Thoracic aorta (tissue), 2 donors: ENCODE data around the gene CHST12. TPM values are rescaled to one million over a fixed set of nuclear protein-coding genes. Genes with fewer than 3 reads are reported as not detected.
A peak's percentile ranks its signal among the peaks of the same experiment; 100 is the strongest.
"Not testable (repeated sequence)": the region's sequence is repeated elsewhere in the genome, so short reads cannot be mapped to it uniquely, and the experiment has no call there.

Experiments
- ATAC-seq: fragments of 150-250 bp; one replicate; pipeline ENCODE4 v1.8.0; 2017; ENCODE audit warnings: low read depth; ENCODE audit not compliant: insufficient number of reproducible peaks, low FRiP score
- DNase-seq: peaks from one replicate; pipeline ENCODE4 v3.0.0-alpha.2; 2020; ENCODE audit warnings: low spot score
- H3K27ac ChIP-seq, 2 donors: fragments of 200-600 bp; sonication (generic); 1 replicate in 1 of 2; 2 replicates in 1 of 2; pipeline ENCODE4 v1.5.1; 2016; ENCODE audit warnings: mild to moderate bottlenecking in 2 of 2, moderate library complexity in 2 of 2
- H3K27me3 ChIP-seq: fragments of 200-600 bp; sonication (generic); replicated peaks from 2 replicates; pipeline ENCODE4 v1.6.0; 2016; ENCODE audit warnings: mild to moderate bottlenecking; ENCODE audit not compliant: insufficient read depth
- H3K36me3 ChIP-seq: fragments of 200-600 bp; sonication (generic); one replicate; pipeline ENCODE4 v1.5.1; 2016
- H3K4me1 ChIP-seq, 2 donors: fragments of 200-600 bp; sonication (generic); 1 replicate in 1 of 2; 2 replicates in 1 of 2; pipeline versions ENCODE4 v1.5.1 to v1.6.0; 2016; ENCODE audit warnings: low read depth in 2 of 2, mild to moderate bottlenecking in 1 of 2; ENCODE audit not compliant: control insufficient read depth in 1 of 2
- H3K4me3 ChIP-seq: fragments of 200-600 bp; sonication (generic); 2 replicates; pipeline ENCODE4 v1.5.1; 2016; ENCODE audit warnings: mild to moderate bottlenecking
- H3K9me3 ChIP-seq: fragments of 200-600 bp; sonication (generic); 2 replicates; pipeline ENCODE4 v1.5.1; 2016
- total RNA-seq, 2 donors: library from RNA; depleted of rRNA; stranded (reverse); fragments of >200 nt; gene quantifications; one replicate each; pipeline versions ENCODE4 v1.1.0 to v1.2.3, GENCODE V29; 2016
- TF ChIP-seq, protein P1 (sequence below): fragments of 200-600 bp; sonication (generic); IDR thresholded peaks from one replicate; pipeline ENCODE4 v1.5.1; 2019; ENCODE audit warnings: antibody characterized with exemption

The CHST12 gene
- total RNA-seq, 2 donors from 2014 or later, result 18.7 to 19.1 TPM

GRCh38 chr7:2412587-2413201 lies 9.3 kb downstream of the CHST12 start:
- no peak for ATAC-seq
- H3K27ac ChIP-seq, result peak overlapping the region; percentile 6 to 9
- H3K4me3 ChIP-seq, result no peak overlapping the region
- H3K36me3 ChIP-seq, result no peaks in the 10 kb centered on the region
- H3K9me3 ChIP-seq, result no peaks in the 10 kb centered on the region
- TF ChIP-seq, protein P1, sequence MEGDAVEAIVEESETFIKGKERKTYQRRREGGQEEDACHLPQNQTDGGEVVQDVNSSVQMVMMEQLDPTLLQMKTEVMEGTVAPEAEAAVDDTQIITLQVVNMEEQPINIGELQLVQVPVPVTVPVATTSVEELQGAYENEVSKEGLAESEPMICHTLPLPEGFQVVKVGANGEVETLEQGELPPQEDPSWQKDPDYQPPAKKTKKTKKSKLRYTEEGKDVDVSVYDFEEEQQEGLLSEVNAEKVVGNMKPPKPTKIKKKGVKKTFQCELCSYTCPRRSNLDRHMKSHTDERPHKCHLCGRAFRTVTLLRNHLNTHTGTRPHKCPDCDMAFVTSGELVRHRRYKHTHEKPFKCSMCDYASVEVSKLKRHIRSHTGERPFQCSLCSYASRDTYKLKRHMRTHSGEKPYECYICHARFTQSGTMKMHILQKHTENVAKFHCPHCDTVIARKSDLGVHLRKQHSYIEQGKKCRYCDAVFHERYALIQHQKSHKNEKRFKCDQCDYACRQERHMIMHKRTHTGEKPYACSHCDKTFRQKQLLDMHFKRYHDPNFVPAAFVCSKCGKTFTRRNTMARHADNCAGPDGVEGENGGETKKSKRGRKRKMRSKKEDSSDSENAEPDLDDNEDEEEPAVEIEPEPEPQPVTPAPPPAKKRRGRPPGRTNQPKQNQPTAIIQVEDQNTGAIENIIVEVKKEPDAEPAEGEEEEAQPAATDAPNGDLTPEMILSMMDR, result no peak
- peaks cover 15 to 25% of the 10 kb centered on the region in 2 donors for H3K4me1 ChIP-seq
- no peak for DNase-seq
- H3K27me3 ChIP-seq, result no peaks in the 10 kb centered on the region

- Histone ChIP-seq H3K36me3 (no peaks in the 10 kb centered on the region), H3K4me1 (peaks cover 15 to 31% of the 10 kb centered on the region in 2 donors), H3K4me3 (no peak overlapping the region), H3K9me3 (no peaks in the 10 kb centered on the region), H3K27me3 (no peaks in the 10 kb centered on the region), H3K27ac (no peak overlapping the region)
- DNase-seq, result no peak
- ATAC-seq, result no peak
- TF ChIP-seq, protein P1, result no peak
Observed at GRCh38 chr7:2416063-2416462, 12.7 kb downstream of the CHST12 start.

- TF ChIP-seq, protein P1, result no peak
Observed at GRCh38 chr7:2416650-2417049, 13.2 kb downstream of the CHST12 start.

DNA sequence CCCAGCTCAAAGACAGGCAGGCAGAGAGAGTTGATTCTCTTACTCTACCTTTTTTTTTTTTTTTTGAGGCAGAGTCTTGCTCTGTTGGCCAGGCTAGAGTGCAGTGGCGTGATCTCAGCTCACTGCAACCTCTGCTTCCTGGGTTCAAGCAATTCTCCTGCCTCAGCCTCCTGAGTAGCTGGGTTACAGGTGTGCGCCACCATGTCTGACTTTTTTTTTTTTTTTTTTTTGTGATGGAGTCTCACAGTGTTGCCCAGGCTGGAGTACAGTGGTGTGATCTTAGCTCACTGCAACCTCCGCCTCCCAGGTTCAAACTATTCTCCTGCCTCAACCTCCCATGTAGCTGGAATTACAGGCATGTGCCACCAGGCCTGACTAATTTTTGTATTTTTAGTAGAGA lies 13.8 kb downstream of the CHST12 start:
- H3K27ac ChIP-seq, DNase-seq, H3K27me3 ChIP-seq, H3K4me3 ChIP-seq, H3K36me3 ChIP-seq, ATAC-seq, H3K9me3 ChIP-seq: not testable (repeated sequence)
- H3K4me1 ChIP-seq, result peaks cover 7 to 24% of the 10 kb centered on the region in 2 donors

More at GRCh38 chr7:2416650-2417049, 13.2 kb downstream of the CHST12 start:
- H3K9me3 ChIP-seq, result no peaks in the 10 kb centered on the region
- H3K27ac ChIP-seq, result no peak overlapping the region
- H3K27me3 ChIP-seq, result no peaks in the 10 kb centered on the region
- DNase-seq, result no peak
- no peak overlapping the region for H3K4me3 ChIP-seq
- no peak for ATAC-seq
- no peaks in the 10 kb centered on the region for H3K36me3 ChIP-seq
- H3K4me1 ChIP-seq, result peaks cover 12 to 29% of the 10 kb centered on the region in 2 donors

- ATAC-seq (no peak), DNase-seq (no peak)
- Histone ChIP-seq H3K27me3 (no peaks in the 10 kb centered on the region), H3K4me3 (no peak overlapping the region), H3K9me3 (no peaks in the 10 kb centered on the region), H3K27ac (no peak overlapping the region), H3K4me1 (peaks cover 4 to 15% of the 10 kb centered on the region in 2 donors), H3K36me3 (no peaks in the 10 kb centered on the region)
- TF ChIP-seq, protein P1, result no peak
Observed at GRCh38 chr7:2417981-2418481, 14.6 kb downstream of the CHST12 start.
